Fibroblast of mammary gland (primary cell): ENCODE results near the gene LAP3.
"Not testable (repeated sequence)": the region's sequence is repeated elsewhere in the genome, so short reads cannot be mapped to it uniquely, and the experiment has no call there.

Source experiments
- DNase-seq: peaks from one replicate; pipeline ENCODE4 v3.0.0-alpha.2; 2010; ENCODE audit warnings: low read depth
- H3K4me3 ChIP-seq: 2 replicates; pipeline ENCODE4 v1.5.1; 2011; ENCODE audit warnings: low read depth, mild to moderate bottlenecking, low read length, moderate library complexity; ENCODE audit not compliant: control insufficient read depth
- TF ChIP-seq, protein P1 (sequence below): conservative IDR thresholded peaks from 2 replicates; pipeline ENCODE4 v1.5.1; 2011; ENCODE audit warnings: low read depth, low read length, inconsistent platforms; ENCODE audit not compliant: control insufficient read depth, insufficient read depth

Gene LAP3

DNA sequence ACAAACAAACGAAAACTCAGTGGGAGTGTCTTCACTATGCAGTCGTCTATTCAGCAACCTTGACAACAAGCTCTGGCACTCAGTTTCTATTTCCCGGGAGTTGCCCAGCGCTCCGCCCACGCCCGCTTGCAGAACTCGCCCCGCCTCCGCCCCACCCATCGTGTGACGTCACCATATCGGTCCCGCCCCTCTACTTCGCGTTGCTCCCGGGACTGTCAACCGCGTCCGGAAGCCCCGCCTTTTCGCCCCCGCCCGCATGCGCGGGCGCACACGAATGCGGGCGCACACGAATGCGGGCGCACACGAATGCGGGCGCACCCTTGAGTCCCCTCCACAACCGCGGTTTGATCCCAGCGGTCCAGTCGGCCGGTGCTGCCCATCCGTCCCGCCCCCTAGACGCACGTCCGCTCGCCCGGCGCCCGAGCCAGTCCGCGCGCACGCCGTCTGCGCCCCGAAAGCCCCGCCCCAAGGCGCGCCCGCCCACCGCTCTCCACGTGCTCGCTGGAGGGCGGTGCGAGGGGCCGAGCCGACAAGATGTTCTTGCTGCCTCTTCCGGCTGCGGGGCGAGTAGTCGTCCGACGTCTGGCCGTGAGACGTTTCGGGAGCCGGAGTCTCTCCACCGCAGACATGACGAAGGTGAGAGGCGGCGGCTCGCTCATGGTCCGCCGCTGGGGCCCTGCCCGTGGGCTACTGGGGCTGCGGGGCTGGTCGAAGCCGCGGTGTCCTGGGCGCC is at the start of gene LAP3:
Gene LAP3 (plus strand): TSS at position 267 of the 733 bp plus-strand sequence. CDS start 268 bp downstream, at position 535.
- H3K4me3 ChIP-seq, result peak within 1 kb of the TSS; percentile 82
- TF ChIP-seq, protein P1, sequence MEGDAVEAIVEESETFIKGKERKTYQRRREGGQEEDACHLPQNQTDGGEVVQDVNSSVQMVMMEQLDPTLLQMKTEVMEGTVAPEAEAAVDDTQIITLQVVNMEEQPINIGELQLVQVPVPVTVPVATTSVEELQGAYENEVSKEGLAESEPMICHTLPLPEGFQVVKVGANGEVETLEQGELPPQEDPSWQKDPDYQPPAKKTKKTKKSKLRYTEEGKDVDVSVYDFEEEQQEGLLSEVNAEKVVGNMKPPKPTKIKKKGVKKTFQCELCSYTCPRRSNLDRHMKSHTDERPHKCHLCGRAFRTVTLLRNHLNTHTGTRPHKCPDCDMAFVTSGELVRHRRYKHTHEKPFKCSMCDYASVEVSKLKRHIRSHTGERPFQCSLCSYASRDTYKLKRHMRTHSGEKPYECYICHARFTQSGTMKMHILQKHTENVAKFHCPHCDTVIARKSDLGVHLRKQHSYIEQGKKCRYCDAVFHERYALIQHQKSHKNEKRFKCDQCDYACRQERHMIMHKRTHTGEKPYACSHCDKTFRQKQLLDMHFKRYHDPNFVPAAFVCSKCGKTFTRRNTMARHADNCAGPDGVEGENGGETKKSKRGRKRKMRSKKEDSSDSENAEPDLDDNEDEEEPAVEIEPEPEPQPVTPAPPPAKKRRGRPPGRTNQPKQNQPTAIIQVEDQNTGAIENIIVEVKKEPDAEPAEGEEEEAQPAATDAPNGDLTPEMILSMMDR, result no peak

DNA sequence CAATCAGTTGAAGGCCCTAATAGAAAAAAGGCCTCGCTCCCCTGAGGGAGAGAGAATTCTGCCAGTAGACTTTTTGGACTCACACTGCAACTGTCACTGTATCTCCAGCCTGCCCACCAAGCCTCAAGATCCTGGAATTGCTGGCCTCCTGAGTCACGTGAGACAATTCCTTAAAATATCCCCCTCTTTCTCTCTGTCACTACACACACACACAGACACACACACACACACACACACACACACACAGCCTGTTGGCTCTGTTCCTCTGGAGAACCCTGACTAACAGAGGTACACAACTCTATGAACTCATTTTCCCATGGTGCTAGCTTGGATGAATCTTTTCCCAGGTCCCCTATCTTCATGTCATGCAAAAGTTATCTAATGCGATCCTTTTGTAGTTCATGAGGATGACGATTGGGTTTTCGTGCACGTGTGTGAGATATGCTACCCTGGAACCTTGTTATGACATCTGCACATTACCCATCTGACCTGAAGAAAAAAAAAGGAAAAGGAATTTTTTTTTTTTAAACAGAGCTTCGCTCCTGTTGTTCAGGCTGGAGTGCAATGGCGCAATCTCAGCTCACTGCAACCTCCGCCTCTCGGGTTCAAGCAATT is 48.3 kb upstream of the LAP3 start:
- TF ChIP-seq, protein P1, result no peak
- DNase-seq, result no peak
- no peak overlapping the region for H3K4me3 ChIP-seq

More for the DNA sequence above, at the start of gene LAP3:
- peak; percentile 96 for DNase-seq

DNA sequence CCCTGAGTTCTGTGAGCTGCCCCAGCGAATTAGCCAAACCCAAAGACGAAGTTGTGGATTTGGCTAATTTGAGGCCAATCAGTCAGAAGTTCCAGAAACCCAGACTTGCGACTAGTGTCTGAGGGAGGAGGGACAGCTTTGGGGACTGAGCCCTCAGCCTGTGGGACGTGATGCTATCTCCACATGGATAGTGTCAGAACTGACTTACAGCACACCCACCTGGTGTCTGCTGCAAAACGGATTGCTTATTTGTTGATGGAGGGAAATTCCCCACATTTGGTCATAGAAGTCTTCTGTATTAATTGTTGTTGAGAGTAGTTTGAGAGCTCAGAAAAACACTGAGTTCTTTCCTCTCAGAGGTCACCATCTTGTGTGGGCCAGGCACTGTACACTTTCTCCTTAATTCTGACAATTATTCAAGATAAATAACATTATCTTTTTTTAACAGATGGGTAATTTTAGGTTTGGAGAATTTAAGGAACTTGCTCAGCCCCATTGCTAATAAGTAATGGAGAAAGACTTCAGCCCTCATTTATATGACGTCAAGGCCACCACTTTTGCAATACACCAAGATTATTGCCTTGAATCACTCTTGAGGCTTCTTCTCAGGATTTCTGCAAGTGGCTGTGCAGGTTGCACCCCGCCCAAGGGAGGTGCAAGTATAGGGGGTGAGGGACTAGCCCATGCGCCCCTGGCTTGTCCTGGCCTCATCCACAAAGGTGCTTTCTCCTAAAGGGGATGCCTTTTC is 45.3 kb upstream of the LAP3 start:
- TF ChIP-seq, protein P1, result no peak
- no peak for DNase-seq
- no peak overlapping the region for H3K4me3 ChIP-seq

DNA sequence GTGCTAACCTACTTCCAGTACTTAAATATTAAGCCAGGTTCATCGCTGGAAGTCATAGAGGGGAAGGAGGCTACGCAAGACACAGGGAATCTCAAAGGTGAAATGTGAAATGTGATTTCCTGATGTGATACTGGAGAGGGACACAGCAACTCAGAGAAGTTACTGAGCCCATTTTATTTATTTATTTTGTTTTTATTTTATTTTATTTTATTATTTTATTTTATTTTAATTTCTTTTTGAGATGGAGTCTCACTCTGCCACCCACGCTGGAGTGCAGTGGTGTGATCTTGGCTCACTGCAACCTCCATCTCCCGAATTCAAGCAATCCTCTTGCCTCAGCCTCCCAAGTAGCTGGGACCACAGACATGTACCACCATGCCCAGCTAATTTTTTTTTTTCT is 42.3 kb upstream of the LAP3 start:
- TF ChIP-seq, protein P1, result no peak
- no peak overlapping the region for H3K4me3 ChIP-seq
- DNase-seq, result no peak

DNA sequence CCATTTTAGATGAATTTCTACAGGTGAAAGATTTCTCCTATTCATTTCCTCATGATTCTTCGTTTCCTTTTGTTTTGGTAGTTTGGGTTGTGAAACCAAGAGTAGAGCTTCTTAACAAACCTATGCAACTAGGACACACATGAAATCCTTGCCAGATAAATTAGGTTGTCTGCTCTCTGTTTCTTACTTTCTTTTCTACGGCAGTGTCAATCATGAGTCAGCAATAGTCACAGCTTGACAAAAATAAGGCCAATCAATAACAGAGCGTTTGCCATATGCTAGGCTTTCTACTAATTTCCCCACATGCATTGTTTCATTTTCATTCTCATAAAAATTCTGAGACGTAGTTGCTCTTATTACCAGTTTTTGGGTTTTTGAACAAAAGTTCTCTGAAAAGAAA is 41.8 kb upstream of the LAP3 start:
- H3K4me3 ChIP-seq, result no peak overlapping the region
- TF ChIP-seq, protein P1, result no peak
- DNase-seq, result no peak

DNA sequence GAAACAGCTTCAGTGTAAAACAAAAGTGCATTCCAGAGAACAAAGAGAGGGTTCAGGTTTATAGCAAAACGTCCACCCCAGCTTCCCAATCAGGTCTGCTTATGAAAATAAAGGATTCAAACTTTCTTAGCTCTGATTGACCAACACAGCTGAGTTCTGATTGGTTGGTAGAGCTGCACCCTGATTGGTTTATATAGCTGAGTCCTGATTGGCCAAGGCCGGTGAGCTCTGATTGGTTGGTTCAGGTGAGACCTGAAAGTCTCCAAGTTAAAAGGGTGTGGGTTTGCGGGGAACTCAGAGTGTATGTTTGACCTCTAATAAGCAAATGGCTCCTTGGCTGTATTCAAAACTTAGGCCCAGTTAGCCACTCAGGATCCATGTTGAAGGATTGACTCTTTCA is 41.1 kb upstream of the LAP3 start:
- DNase-seq, result peak; percentile 22
- TF ChIP-seq, protein P1, result no peak
- H3K4me3 ChIP-seq, result no peak overlapping the region

DNA sequence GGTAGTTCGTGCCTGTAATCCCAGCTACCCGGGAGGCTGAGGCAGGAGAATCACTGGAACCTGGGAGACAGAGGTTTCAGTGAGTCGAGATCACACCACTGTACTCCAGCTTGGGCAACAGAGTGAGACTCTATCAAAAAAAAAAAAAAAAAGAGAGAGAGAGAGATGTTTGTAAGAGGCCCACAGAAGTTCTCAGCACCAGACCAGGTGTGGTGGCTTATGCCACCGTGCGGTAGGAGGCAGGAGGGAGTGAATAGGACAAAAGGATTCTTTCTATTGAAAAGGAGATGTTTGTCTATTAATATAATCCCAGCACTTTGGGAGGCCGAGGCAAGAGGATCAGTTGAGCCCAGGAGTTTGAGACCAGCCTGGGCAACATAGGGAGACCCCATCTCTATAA is 39.9 kb upstream of the LAP3 start:
- H3K4me3 ChIP-seq, DNase-seq: not testable (repeated sequence)
